Osteocyte (in vitro differentiated cells): ENCODE data around the gene DOCK2. TPM values are rescaled to one million over a fixed set of nuclear protein-coding genes. Genes with fewer than 3 reads are reported as not detected.

Experiments used
- DNase-seq: peaks from one replicate; pipeline ENCODE4 v3.0.0; 2021; ENCODE audit warnings: mixed read lengths; ENCODE audit not compliant: unreplicated experiment; ENCODE audit errors: extremely low spot score
- H3K27ac Mint-ChIP-seq: one replicate; pipeline ENCODE4 v1.8.0; 2021; ENCODE audit warnings: mild to moderate bottlenecking, mixed read lengths; ENCODE audit not compliant: unreplicated experiment
- H3K27me3 Mint-ChIP-seq: one replicate; pipeline ENCODE4 v1.8.0; 2021; ENCODE audit warnings: mixed read lengths; ENCODE audit not compliant: unreplicated experiment
- H3K36me3 Mint-ChIP-seq: one replicate; pipeline ENCODE4 v1.8.0; 2021; ENCODE audit warnings: mixed read lengths; ENCODE audit not compliant: unreplicated experiment
- H3K4me1 Mint-ChIP-seq: one replicate; pipeline ENCODE4 v1.8.0; 2021; ENCODE audit warnings: mixed read lengths; ENCODE audit not compliant: unreplicated experiment
- H3K4me3 Mint-ChIP-seq: one replicate; pipeline ENCODE4 v1.8.0; 2021; ENCODE audit warnings: mild to moderate bottlenecking, moderate library complexity, mixed read lengths; ENCODE audit not compliant: unreplicated experiment
- H3K9me3 Mint-ChIP-seq: one replicate; pipeline ENCODE4 v1.8.0; 2021; ENCODE audit warnings: mixed read lengths; ENCODE audit not compliant: unreplicated experiment
- CTCF ChIP-seq: fragments of 200-600 bp; sonication (generic); IDR thresholded peaks from 2 replicates; pipeline ENCODE4 v1.5.0; 2021; ENCODE audit warnings: antibody characterized with exemption, mild to moderate bottlenecking, moderate library complexity
- total RNA-seq: library from RNA; stranded (reverse); gene quantifications from 2 replicates; pipeline ENCODE4 v1.2.1, GENCODE V29; 2021

The DOCK2 gene
- total RNA-seq, 1 donor from 2014 or later = 11.6 TPM

- no peak overlapping the region for H3K4me3 Mint-ChIP-seq
- DNase-seq = no peak
- no peaks in the 10 kb centered on the region for H3K9me3 Mint-ChIP-seq
- H3K4me1 Mint-ChIP-seq = peaks cover 16% of the 10 kb centered on the region
- H3K27ac Mint-ChIP-seq = no peak overlapping the region
- no peak for TF ChIP-seq CTCF
- no peaks in the 10 kb centered on the region for H3K36me3 Mint-ChIP-seq
- H3K27me3 Mint-ChIP-seq = no peaks in the 10 kb centered on the region
Measured at GRCh38 chr5:169917500-169917899, 280.4 kb downstream of the DOCK2 start.

GRCh38 chr5:169918228-169918627 is 281.2 kb downstream of the DOCK2 start:
- no peak for TF ChIP-seq CTCF
- no peak for DNase-seq
- H3K4me1 Mint-ChIP-seq = peaks cover 17% of the 10 kb centered on the region

GRCh38 chr5:169920474-169920873 is 283.4 kb downstream of the DOCK2 start:
- no peak overlapping the region for H3K4me3 Mint-ChIP-seq
- TF ChIP-seq CTCF = no peak
- H3K4me1 Mint-ChIP-seq = peaks cover 27% of the 10 kb centered on the region
- H3K27ac Mint-ChIP-seq = no peak overlapping the region
- DNase-seq = no peak
- no peaks in the 10 kb centered on the region for H3K27me3 Mint-ChIP-seq
- no peaks in the 10 kb centered on the region for H3K9me3 Mint-ChIP-seq
- no peaks in the 10 kb centered on the region for H3K36me3 Mint-ChIP-seq

More at GRCh38 chr5:169918228-169918627, 281.2 kb downstream of the DOCK2 start:
- Mint-ChIP-seq H3K9me3 (no peaks in the 10 kb centered on the region), H3K27ac (no peak overlapping the region), H3K36me3 (no peaks in the 10 kb centered on the region), H3K4me3 (no peak overlapping the region), H3K27me3 (no peaks in the 10 kb centered on the region)

DNA sequence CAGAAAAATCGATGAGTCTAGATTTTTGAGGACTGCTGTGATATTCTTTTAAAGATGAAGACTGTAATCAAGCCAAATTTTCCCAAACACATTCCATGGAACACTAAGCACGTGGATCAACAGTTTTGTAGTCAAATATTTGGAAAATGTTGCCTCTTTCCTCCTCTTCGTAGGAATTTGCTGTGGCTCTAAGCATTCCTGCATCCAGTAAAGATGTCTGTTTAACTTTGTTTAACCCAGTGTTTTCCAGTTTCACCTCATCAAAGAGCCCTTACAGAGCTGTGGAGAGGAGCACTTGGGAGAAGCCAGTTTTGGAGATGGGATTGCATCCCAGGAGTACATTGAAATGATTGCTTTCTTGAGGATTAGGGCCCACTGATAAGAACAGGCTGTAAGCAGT is 284.3 kb downstream of the DOCK2 start:
- Mint-ChIP-seq H3K36me3 (no peaks in the 10 kb centered on the region), H3K9me3 (no peaks in the 10 kb centered on the region), H3K27me3 (no peaks in the 10 kb centered on the region), H3K4me1 (peaks cover 27% of the 10 kb centered on the region), H3K4me3 (no peak overlapping the region), H3K27ac (no peak overlapping the region)
- no peak for DNase-seq
- TF ChIP-seq CTCF = no peak

GRCh38 chr5:169921949-169922348 is 284.9 kb downstream of the DOCK2 start:
- Mint-ChIP-seq H3K4me1 (peaks cover 27% of the 10 kb centered on the region), H3K9me3 (no peaks in the 10 kb centered on the region), H3K27ac (no peak overlapping the region), H3K4me3 (no peak overlapping the region), H3K27me3 (no peaks in the 10 kb centered on the region), H3K36me3 (no peaks in the 10 kb centered on the region)
- DNase-seq = no peak
- TF ChIP-seq CTCF = no peak
